Activated CD8-positive, alpha-beta T cell treated with anti-CD3 and anti-CD28 coated beads for 36 hours (primary cell): ENCODE measurements around the gene DOK3. TPM values are rescaled to one million over a fixed set of nuclear protein-coding genes. Genes with fewer than 3 reads are reported as not detected.
A peak's percentile ranks its signal among the peaks of the same experiment; 100 is the strongest.

ENCODE experiments used
- ATAC-seq: fragments of 200-7000 bp; cut with Tn5 transposase; one replicate; pipeline ENCODE4 v1.10.0; 2021; ENCODE audit warnings: mild to moderate bottlenecking, moderate library complexity
- CTCF ChIA-PET: fragments of 350-600 bp; sonication (Branson Sonifier 250); formaldehyde crosslinking; loops from one replicate; lab custom pipeline; 2021; ENCODE audit warnings: antibody characterized with exemption; lab: Charles Lee
- POLR2A ChIA-PET: fragments of 350-600 bp; sonication (Branson Sonifier 250); formaldehyde crosslinking; loops from one replicate; lab custom pipeline; 2021; ENCODE audit warnings: antibody characterized with exemption; lab: Charles Lee
- DNase-seq: peaks from one replicate; pipeline ENCODE4 v3.0.0-alpha.2; 2020
- H3K27ac Mint-ChIP-seq: one replicate; pipeline ENCODE4 v1.8.0; 2021; ENCODE audit warnings: mild to moderate bottlenecking, mixed read lengths
- H3K27me3 Mint-ChIP-seq: one replicate; pipeline ENCODE4 v1.8.0; 2021; ENCODE audit warnings: mixed read lengths
- H3K36me3 Mint-ChIP-seq: one replicate; pipeline ENCODE4 v1.8.0; 2021; ENCODE audit warnings: low read depth, mixed read lengths
- H3K4me1 Mint-ChIP-seq: one replicate; pipeline ENCODE4 v1.8.0; 2021; ENCODE audit warnings: low read depth, mixed read lengths
- H3K4me3 Mint-ChIP-seq: one replicate; pipeline ENCODE4 v1.8.0; 2021; ENCODE audit warnings: mild to moderate bottlenecking, moderate library complexity, mixed read lengths
- H3K9me3 Mint-ChIP-seq: one replicate; pipeline ENCODE4 v1.8.0; 2021; ENCODE audit warnings: mixed read lengths
- CTCF ChIP-seq: fragments of 200-600 bp; IDR thresholded peaks from one replicate; pipeline ENCODE4 v1.8.0; 2022; ENCODE audit warnings: antibody characterized with exemption, mild to moderate bottlenecking
- intact Hi-C: fragments of 100-400 bp; cut with micrococcal nuclease; formaldehyde crosslinking; loops from one replicate; pipeline ENCODE4 v1.10.0; 2022
- total RNA-seq, 2 experiments: library from RNA; stranded (reverse); gene quantifications; one replicate each; pipeline ENCODE4 v1.2.3, GENCODE V29; 2021

DOK3 gene
- total RNA-seq, 2 experiments from 2014 or later: 7.4 to 8.0 TPM

GRCh38 chr5:177478711-177479646 is 30.6 kb downstream of the DOK3 start:
- ATAC-seq (peak; percentile 76), DNase-seq (peak; percentile 80)
- Mint-ChIP-seq H3K36me3 (peaks cover 8% of the 10 kb centered on the region), H3K27ac (peak overlapping the region; percentile 98), H3K9me3 (no peaks in the 10 kb centered on the region), H3K27me3 (no peaks in the 10 kb centered on the region), H3K4me1 (peaks cover 52% of the 10 kb centered on the region), H3K4me3 (peak overlapping the region; percentile 32)
- intact Hi-C loops: no loop called here
- POLR2A ChIA-PET: interaction anchor here (0.6 to 22.8 kb wide), 7 partner anchors 16 to 168 kb away, joined by 3 to 294 read pairs (median 3); partner anchors contain the start of genes PDLIM7, PRR7 and SLC34A1
- no peak for TF ChIP-seq CTCF
- CTCF ChIA-PET: interaction anchor here (0.7 to 6.5 kb wide), 11 partner anchors 10 to 170 kb away, joined by 3 to 48 read pairs (median 4); partner anchors contain the start of gene PDLIM7

GRCh38 chr5:177477701-177478477 is 31.7 kb downstream of the DOK3 start:
- intact Hi-C loops: no loop called here
- Mint-ChIP-seq H3K4me3 (no peak overlapping the region), H3K36me3 (peaks cover 8% of the 10 kb centered on the region), H3K9me3 (no peaks in the 10 kb centered on the region), H3K4me1 (peaks cover 55% of the 10 kb centered on the region), H3K27me3 (no peaks in the 10 kb centered on the region), H3K27ac (peak overlapping the region; percentile 98)
- POLR2A ChIA-PET: interaction anchor here (0.6 to 22.8 kb wide), 10 partner anchors 17 to 167 kb away, joined by 3 to 294 read pairs (median 3); partner anchors contain the start of genes PDLIM7, PRR7 and SLC34A1
- DNase-seq (peak; percentile 22), ATAC-seq (no peak)
- TF ChIP-seq CTCF: no peak
- CTCF ChIA-PET: interaction anchor here (0.9 to 6.5 kb wide), 10 partner anchors 11 to 168 kb away, joined by 3 to 48 read pairs (median 6); partner anchors contain the start of gene PDLIM7

GRCh38 chr5:177476531-177477233 is 32.9 kb downstream of the DOK3 start:
- POLR2A ChIA-PET: interaction anchor here (0.6 to 22.8 kb wide), 6 partner anchors 13 to 62 kb away, joined by 3 to 294 read pairs (median 4); partner anchors contain the start of genes PDLIM7 and PRR7
- DNase-seq (peak; percentile 23), ATAC-seq (no peak)
- H3K27ac Mint-ChIP-seq: peak overlapping the region; percentile 82
- intact Hi-C loops: no loop called here
- TF ChIP-seq CTCF: no peak
- no peaks in the 10 kb centered on the region for H3K9me3 Mint-ChIP-seq
- H3K36me3 Mint-ChIP-seq: peaks cover 12% of the 10 kb centered on the region
- H3K4me1 Mint-ChIP-seq: peaks cover 56% of the 10 kb centered on the region
- CTCF ChIA-PET: interaction anchor here (0.8 to 6.5 kb wide), 10 partner anchors 12 to 167 kb away, joined by 3 to 48 read pairs (median 8); no protein-coding TSS in a partner anchor
- peak overlapping the region; percentile 25 for H3K4me3 Mint-ChIP-seq
- no peaks in the 10 kb centered on the region for H3K27me3 Mint-ChIP-seq

GRCh38 chr5:177475563-177476427 is 33.8 kb downstream of the DOK3 start:
- ATAC-seq: peak; percentile 8
- Mint-ChIP-seq H3K27me3 (no peaks in the 10 kb centered on the region), H3K27ac (peak overlapping the region; percentile 82), H3K9me3 (no peaks in the 10 kb centered on the region), H3K4me1 (peaks cover 65% of the 10 kb centered on the region), H3K4me3 (peak overlapping the region; percentile 25), H3K36me3 (peaks cover 19% of the 10 kb centered on the region)
- intact Hi-C loops: no loop called here
- CTCF ChIA-PET: interaction anchor here (1.0 to 6.5 kb wide), 10 partner anchors 13 to 166 kb away, joined by 4 to 48 read pairs (median 8); no protein-coding TSS in a partner anchor
- POLR2A ChIA-PET: interaction anchor here (0.6 to 22.8 kb wide), 6 partner anchors 14 to 63 kb away, joined by 3 to 294 read pairs (median 4); partner anchors contain the start of genes PDLIM7 and PRR7
- no peak for TF ChIP-seq CTCF
- DNase-seq: peak; percentile 67
